Measurements from ENCODE around the gene BMPR1A. TPM values are rescaled to one million over a fixed set of nuclear protein-coding genes. Genes with fewer than 3 reads are reported as not detected.

BMPR1A gene
- total RNA-seq, 1 experiment from 2014 or later, result 94.3 TPM

Other genes starting within 250 kb of the BMPR1A start
- 56.2 TPM for gene WAPL, start 234.8 kb upstream of the BMPR1A start, total RNA-seq (2021; ENCODE audit: unreplicated experiment)
- not detected for gene OPN4, start 102.1 kb upstream of the BMPR1A start, total RNA-seq (2021; ENCODE audit: unreplicated experiment)
- gene LDB3, start 88.1 kb upstream of the BMPR1A start, total RNA-seq (2021; ENCODE audit: unreplicated experiment), result 0.15 TPM
- gene MMRN2, start 201.0 kb downstream of the BMPR1A start, total RNA-seq (2021; ENCODE audit: unreplicated experiment), result 1.0 TPM
- gene SNCG, start 202.0 kb downstream of the BMPR1A start, total RNA-seq (2021; ENCODE audit: unreplicated experiment), result 5.2 TPM
- 14.8 TPM for gene ADIRF, start 211.9 kb downstream of the BMPR1A start, total RNA-seq (2021; ENCODE audit: unreplicated experiment)

Data from Panc1 (cell line).